Measurements from ENCODE around the gene MXD4.

- no peak for TF ChIP-seq CTCF (IDR thresholded peaks at IDR 0.05)
- no peak for TF ChIP-seq NR3C1 (CRISPR knock-in tag; conservative IDR thresholded peaks at IDR 0.05; ENCODE audit: low read depth)
- no peak for TF ChIP-seq KAT7 (CRISPR knock-in tag; IDR thresholded peaks at IDR 0.05; ENCODE audit: borderline replicate concordance)
- no peak for TF ChIP-seq TEAD4 (CRISPR knock-in tag; IDR thresholded peaks at IDR 0.05)
- TF ChIP-seq HMGXB4 (CRISPR knock-in tag; IDR thresholded peaks at IDR 0.05) = no peak
- TF ChIP-seq ZMAT4 (CRISPR knock-in tag; IDR thresholded peaks at IDR 0.05) = no peak
- TF ChIP-seq E2F5 (CRISPR knock-in tag; IDR thresholded peaks at IDR 0.05) = no peak
- no peak for TF ChIP-seq ZNF232 (CRISPR knock-in tag; IDR thresholded peaks at IDR 0.05)
- TF ChIP-seq MAX (CRISPR knock-in tag; IDR thresholded peaks at IDR 0.05) = no peak
- no peak for TF ChIP-seq NR1H2 (CRISPR knock-in tag; IDR thresholded peaks at IDR 0.05)
- no peak for TF ChIP-seq JUN (CRISPR knock-in tag; IDR thresholded peaks at IDR 0.05)
- TF ChIP-seq RELA (CRISPR knock-in tag; IDR thresholded peaks at IDR 0.05; ENCODE audit: borderline replicate concordance) = no peak
Measured at GRCh38 chr4:2276581-2277325, 14.8 kb upstream of the MXD4 start.

All from WTC11 (cell line).